ENCODE results near the gene DNM3.
"Not testable (repeated sequence)": the region's sequence is repeated elsewhere in the genome, so short reads cannot be mapped to it uniquely, and the experiment has no call there.

Gene DNM3

GRCh38 chr1:171841050-171841910 is at the start of gene DNM3:
Gene DNM3, plus strand, starts transcription at chr1:171841498. Its CDS starts 159 bp downstream, at chr1:171841657.
- peaks cover 0 to 18% (median 8%) of the 10 kb centered on the region in 5 donors for H3K9me3 ChIP-seq (ENCODE audit: control insufficient read depth in 5 of 5, low read length in 5 of 5)
- peaks cover 0 to 5% (median 3%) of the 10 kb centered on the region in 5 donors for H3K27me3 ChIP-seq (ENCODE audit: control insufficient read depth in 5 of 5, insufficient read depth in 4 of 5, low read length in 5 of 5)
- no peak within 1 kb of the TSS for H3K27ac ChIP-seq (ENCODE audit: low read depth, low read length)
- H3K4me1 ChIP-seq (ENCODE audit: control insufficient read depth in 5 of 5, insufficient read depth in 5 of 5, low read length in 5 of 5), result peaks cover 0 to 21% (median 18%) of the 10 kb centered on the region in 5 donors
- peaks cover 0 to 2% (median 0%) of the 10 kb centered on the region in 5 donors for H3K36me3 ChIP-seq (ENCODE audit: control insufficient read depth in 5 of 5, insufficient read depth in 5 of 5, low read length in 5 of 5)
- H3K9ac ChIP-seq (ENCODE audit: low read length in 5 of 5), result peak within 1 kb of the TSS in 4 of 5 donors; percentile 21 to 86 (median 68)
- H3K4me3 ChIP-seq (ENCODE audit: low read depth in 1 of 5, low read length in 5 of 5), result peak within 1 kb of the TSS; percentile 74 to 91 (median 79)

GRCh38 chr1:171792656-171793369 is 48.5 kb upstream of the DNM3 start:
- no peak overlapping the region for H3K9ac ChIP-seq (ENCODE audit: low read length in 5 of 5)
- no peaks in the 10 kb centered on the region for H3K27me3 ChIP-seq (ENCODE audit: control insufficient read depth in 5 of 5, insufficient read depth in 4 of 5, low read length in 5 of 5)
- H3K27ac ChIP-seq (ENCODE audit: low read depth, low read length), result no peak overlapping the region
- H3K36me3 ChIP-seq (ENCODE audit: control insufficient read depth in 5 of 5, insufficient read depth in 5 of 5, low read length in 5 of 5), result peaks cover 47 to 97% (median 90%) of the 10 kb centered on the region in 5 donors
- H3K4me3 ChIP-seq (ENCODE audit: low read depth in 1 of 5, low read length in 5 of 5), result no peak overlapping the region
- H3K4me1 ChIP-seq (ENCODE audit: control insufficient read depth in 5 of 5, insufficient read depth in 5 of 5, low read length in 5 of 5), result peaks cover 0 to 11% (median 0%) of the 10 kb centered on the region in 5 donors
- no peaks in the 10 kb centered on the region for H3K9me3 ChIP-seq (ENCODE audit: control insufficient read depth in 5 of 5, low read length in 5 of 5)

GRCh38 chr1:171793636-171794035 is 47.7 kb upstream of the DNM3 start:
- peaks cover 47 to 94% (median 85%) of the 10 kb centered on the region in 5 donors for H3K36me3 ChIP-seq (ENCODE audit: control insufficient read depth in 5 of 5, insufficient read depth in 5 of 5, low read length in 5 of 5)
- H3K4me3 ChIP-seq (ENCODE audit: low read depth in 1 of 5, low read length in 5 of 5), result no peak overlapping the region
- H3K9ac ChIP-seq (ENCODE audit: low read length in 5 of 5), result no peak overlapping the region
- H3K27ac ChIP-seq (ENCODE audit: low read depth, low read length), result no peak overlapping the region
- no peaks in the 10 kb centered on the region for H3K9me3 ChIP-seq (ENCODE audit: control insufficient read depth in 5 of 5, low read length in 5 of 5)
- peaks cover 1 to 14% (median 4%) of the 10 kb centered on the region in 5 donors for H3K4me1 ChIP-seq (ENCODE audit: control insufficient read depth in 5 of 5, insufficient read depth in 5 of 5, low read length in 5 of 5)
- H3K27me3 ChIP-seq (ENCODE audit: control insufficient read depth in 5 of 5, insufficient read depth in 4 of 5, low read length in 5 of 5), result no peaks in the 10 kb centered on the region

GRCh38 chr1:171794085-171794484 is 47.2 kb upstream of the DNM3 start:
- Histone ChIP-seq H3K27me3 (ENCODE audit: control insufficient read depth in 5 of 5, insufficient read depth in 4 of 5, low read length in 5 of 5) (no peaks in the 10 kb centered on the region), H3K27ac (ENCODE audit: low read depth, low read length) (no peak overlapping the region), H3K36me3 (ENCODE audit: control insufficient read depth in 5 of 5, insufficient read depth in 5 of 5, low read length in 5 of 5) (peaks cover 47 to 90% (median 81%) of the 10 kb centered on the region in 5 donors), H3K9ac (ENCODE audit: low read length in 5 of 5) (no peak overlapping the region), H3K4me3 (ENCODE audit: low read depth in 1 of 5, low read length in 5 of 5) (no peak overlapping the region), H3K4me1 (ENCODE audit: control insufficient read depth in 5 of 5, insufficient read depth in 5 of 5, low read length in 5 of 5) (peaks cover 5 to 14% (median 9%) of the 10 kb centered on the region in 5 donors), H3K9me3 (ENCODE audit: control insufficient read depth in 5 of 5, low read length in 5 of 5) (no peaks in the 10 kb centered on the region)

GRCh38 chr1:171796592-171796991 is 44.7 kb upstream of the DNM3 start:
- Histone ChIP-seq H3K27me3 (ENCODE audit: control insufficient read depth in 5 of 5, insufficient read depth in 4 of 5, low read length in 5 of 5) (no peaks in the 10 kb centered on the region), H3K9me3 (ENCODE audit: control insufficient read depth in 5 of 5, low read length in 5 of 5) (no peaks in the 10 kb centered on the region), H3K9ac (ENCODE audit: low read length in 5 of 5) (no peak overlapping the region), H3K4me1 (ENCODE audit: control insufficient read depth in 5 of 5, insufficient read depth in 5 of 5, low read length in 5 of 5) (peaks cover 5 to 26% (median 17%) of the 10 kb centered on the region in 5 donors), H3K4me3 (ENCODE audit: low read depth in 1 of 5, low read length in 5 of 5) (no peak overlapping the region), H3K27ac (ENCODE audit: low read depth, low read length) (no peak overlapping the region), H3K36me3 (ENCODE audit: control insufficient read depth in 5 of 5, insufficient read depth in 5 of 5, low read length in 5 of 5) (peaks cover 32 to 66% (median 59%) of the 10 kb centered on the region in 5 donors)

GRCh38 chr1:171798311-171798710 is 43.0 kb upstream of the DNM3 start:
- peaks cover 20 to 49% (median 43%) of the 10 kb centered on the region in 5 donors for H3K36me3 ChIP-seq (ENCODE audit: control insufficient read depth in 5 of 5, insufficient read depth in 5 of 5, low read length in 5 of 5)
- H3K9ac ChIP-seq (ENCODE audit: low read length in 5 of 5), result peak overlapping the region in 1 of 5 donors; percentile 29
- no peak overlapping the region for H3K27ac ChIP-seq (ENCODE audit: low read depth, low read length)
- no peak overlapping the region for H3K4me3 ChIP-seq (ENCODE audit: low read depth in 1 of 5, low read length in 5 of 5)
- H3K27me3 ChIP-seq (ENCODE audit: control insufficient read depth in 5 of 5, insufficient read depth in 4 of 5, low read length in 5 of 5), result no peaks in the 10 kb centered on the region
- peaks cover 5 to 33% (median 30%) of the 10 kb centered on the region in 5 donors for H3K4me1 ChIP-seq (ENCODE audit: control insufficient read depth in 5 of 5, insufficient read depth in 5 of 5, low read length in 5 of 5)
- H3K9me3 ChIP-seq (ENCODE audit: control insufficient read depth in 5 of 5, low read length in 5 of 5), result no peaks in the 10 kb centered on the region

- H3K4me1 ChIP-seq (ENCODE audit: control insufficient read depth in 5 of 5, insufficient read depth in 5 of 5, low read length in 5 of 5), result peaks cover 5 to 38% (median 34%) of the 10 kb centered on the region in 5 donors
- H3K9ac ChIP-seq (ENCODE audit: low read length in 5 of 5), result peak overlapping the region in 2 of 5 donors; percentile 6 to 29
- peaks cover 15 to 45% (median 40%) of the 10 kb centered on the region in 5 donors for H3K36me3 ChIP-seq (ENCODE audit: control insufficient read depth in 5 of 5, insufficient read depth in 5 of 5, low read length in 5 of 5)
- H3K4me3 ChIP-seq (ENCODE audit: low read depth in 1 of 5, low read length in 5 of 5), result peak overlapping the region in 3 of 5 donors; percentile 5 to 13 (median 6)
- H3K27me3 ChIP-seq (ENCODE audit: control insufficient read depth in 5 of 5, insufficient read depth in 4 of 5, low read length in 5 of 5), result no peaks in the 10 kb centered on the region
- H3K27ac ChIP-seq (ENCODE audit: low read depth, low read length), result no peak overlapping the region
- no peaks in the 10 kb centered on the region for H3K9me3 ChIP-seq (ENCODE audit: control insufficient read depth in 5 of 5, low read length in 5 of 5)
Observed at GRCh38 chr1:171798765-171799164, 42.5 kb upstream of the DNM3 start.

- peaks cover 11 to 41% (median 36%) of the 10 kb centered on the region in 5 donors for H3K36me3 ChIP-seq (ENCODE audit: control insufficient read depth in 5 of 5, insufficient read depth in 5 of 5, low read length in 5 of 5)
Observed at GRCh38 chr1:171799166-171799565, 42.1 kb upstream of the DNM3 start.

GRCh38 chr1:171799698-171800097 is 41.6 kb upstream of the DNM3 start:
- not testable (repeated sequence) for H3K27ac ChIP-seq (ENCODE audit: low read depth, low read length); H3K4me3 ChIP-seq (ENCODE audit: low read depth in 1 of 5, low read length in 5 of 5); H3K9me3 ChIP-seq (ENCODE audit: control insufficient read depth in 5 of 5, low read length in 5 of 5); H3K27me3 ChIP-seq (ENCODE audit: control insufficient read depth in 5 of 5, insufficient read depth in 4 of 5, low read length in 5 of 5); H3K9ac ChIP-seq (ENCODE audit: low read length in 5 of 5)
- Histone ChIP-seq H3K4me1 (ENCODE audit: control insufficient read depth in 5 of 5, insufficient read depth in 5 of 5, low read length in 5 of 5) (peaks cover 5 to 46% (median 34%) of the 10 kb centered on the region in 5 donors), H3K36me3 (ENCODE audit: control insufficient read depth in 5 of 5, insufficient read depth in 5 of 5, low read length in 5 of 5) (peaks cover 7 to 36% (median 31%) of the 10 kb centered on the region in 5 donors)

More at GRCh38 chr1:171799166-171799565, 42.1 kb upstream of the DNM3 start:
- Histone ChIP-seq H3K9ac (ENCODE audit: low read length in 5 of 5) (peak overlapping the region in 2 of 5 donors; percentile 6 to 29), H3K9me3 (ENCODE audit: control insufficient read depth in 5 of 5, low read length in 5 of 5) (no peaks in the 10 kb centered on the region), H3K4me3 (ENCODE audit: low read depth in 1 of 5, low read length in 5 of 5) (peak overlapping the region in 3 of 5 donors; percentile 5 to 13 (median 6)), H3K4me1 (ENCODE audit: control insufficient read depth in 5 of 5, insufficient read depth in 5 of 5, low read length in 5 of 5) (peaks cover 5 to 42% (median 34%) of the 10 kb centered on the region in 5 donors), H3K27me3 (ENCODE audit: control insufficient read depth in 5 of 5, insufficient read depth in 4 of 5, low read length in 5 of 5) (no peaks in the 10 kb centered on the region), H3K27ac (ENCODE audit: low read depth, low read length) (no peak overlapping the region)
